CD4-positive, alpha-beta memory T cell (primary cell): ENCODE measurements around the gene ACAD10. TPM values are rescaled to one million over a fixed set of nuclear protein-coding genes. Genes with fewer than 3 reads are reported as not detected.

ENCODE experiments used
- microRNA-seq: library from miRNA; unstranded; fragments of <30 nt; microRNA quantifications from one replicate; pipeline ENCODE4 v1.2.0, GENCODE V29; 2021; ENCODE audit warnings: borderline replicate concordance, borderline number of aligned reads, borderline microRNAs expressed, mixed read lengths
- polyA plus RNA-seq, 2 donors: library from polyadenylated mRNA; unstranded; fragments of 300-500 nt; fragmentation: Illumina TruSeq; gene quantifications; one replicate each; pipeline ENCODE4 v1.2.3, GENCODE V29; 2021
- total RNA-seq, 2 experiments: library from RNA; stranded (reverse); gene quantifications; one replicate each; pipeline ENCODE4 v1.2.3, GENCODE V29; 2021

ACAD10 gene
- total and polyA plus RNA-seq, 4 experiments from 2014 or later: 13.4 to 58.3 (median 33.4) TPM

Small RNA genes lying within 50 kb of the gene (microRNA-seq; reads per million reads assigned to microRNA genes)
- gene MIR6761: not detected

Other genes starting within 250 kb of the ACAD10 start
- 10 to 100 TPM; 70.3 to 74.8 TPM for gene ATXN2, start 86.7 kb upstream of the ACAD10 start, total RNA-seq
- 10 to 100 TPM; 11.0 to 35.8 TPM for gene ATXN2, start 86.7 kb upstream of the ACAD10 start, polyA plus RNA-seq
- gene BRAP, start 97 bp upstream of the ACAD10 start, total RNA-seq: 10 to 100 TPM; 25.9 to 27.5 TPM
- 10 to 100 TPM; 21.4 to 29.6 TPM for gene BRAP, start 97 bp upstream of the ACAD10 start, polyA plus RNA-seq
- gene ALDH2, start 80.9 kb downstream of the ACAD10 start, total RNA-seq: 1 to 10 TPM; 3.0 to 3.1 TPM
- gene ALDH2, start 80.9 kb downstream of the ACAD10 start, polyA plus RNA-seq: under 1 TPM; 0.47 to 0.53 TPM
- gene MAPKAPK5, start 156.2 kb downstream of the ACAD10 start, total RNA-seq: 10 to 100 TPM; 59.6 to 68.1 TPM
- 10 to 100 TPM; 36.6 to 43.0 TPM for gene MAPKAPK5, start 156.2 kb downstream of the ACAD10 start, polyA plus RNA-seq